ENCODE data around the gene IL12RB1.

DNA sequence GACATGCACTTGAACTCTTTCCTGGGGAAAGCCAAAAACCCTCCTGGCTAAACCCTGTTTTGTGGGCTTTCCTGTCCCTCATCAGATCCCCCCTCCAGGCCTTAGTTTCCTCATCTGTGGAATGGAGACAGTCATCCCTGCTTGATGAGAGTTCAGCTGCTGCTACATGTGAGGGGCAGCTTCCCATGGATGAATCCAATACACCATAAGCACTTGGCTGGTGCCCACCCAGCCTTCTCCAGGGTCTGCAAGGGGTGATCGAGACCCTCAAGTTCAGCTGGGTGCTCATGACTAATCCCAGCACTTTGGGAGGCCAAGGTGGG is 21.6 kb downstream of the IL12RB1 start:
- TF ChIP-seq, protein P1, sequence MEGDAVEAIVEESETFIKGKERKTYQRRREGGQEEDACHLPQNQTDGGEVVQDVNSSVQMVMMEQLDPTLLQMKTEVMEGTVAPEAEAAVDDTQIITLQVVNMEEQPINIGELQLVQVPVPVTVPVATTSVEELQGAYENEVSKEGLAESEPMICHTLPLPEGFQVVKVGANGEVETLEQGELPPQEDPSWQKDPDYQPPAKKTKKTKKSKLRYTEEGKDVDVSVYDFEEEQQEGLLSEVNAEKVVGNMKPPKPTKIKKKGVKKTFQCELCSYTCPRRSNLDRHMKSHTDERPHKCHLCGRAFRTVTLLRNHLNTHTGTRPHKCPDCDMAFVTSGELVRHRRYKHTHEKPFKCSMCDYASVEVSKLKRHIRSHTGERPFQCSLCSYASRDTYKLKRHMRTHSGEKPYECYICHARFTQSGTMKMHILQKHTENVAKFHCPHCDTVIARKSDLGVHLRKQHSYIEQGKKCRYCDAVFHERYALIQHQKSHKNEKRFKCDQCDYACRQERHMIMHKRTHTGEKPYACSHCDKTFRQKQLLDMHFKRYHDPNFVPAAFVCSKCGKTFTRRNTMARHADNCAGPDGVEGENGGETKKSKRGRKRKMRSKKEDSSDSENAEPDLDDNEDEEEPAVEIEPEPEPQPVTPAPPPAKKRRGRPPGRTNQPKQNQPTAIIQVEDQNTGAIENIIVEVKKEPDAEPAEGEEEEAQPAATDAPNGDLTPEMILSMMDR (IDR thresholded peaks at IDR 0.05 in 8 of 11, conservative IDR thresholded peaks at IDR 0.05 in 3 of 11) = no peak
- TF ChIP-seq POLR2AphosphoS5 (IDR thresholded peaks at IDR 0.05) = no peak
- TF ChIP-seq POLR2A (IDR thresholded peaks at IDR 0.05) = no peak
